ENCODE data around the gene GJB2. TPM values are rescaled to one million over a fixed set of nuclear protein-coding genes. Genes with fewer than 3 reads are reported as not detected.

Gene GJB2
- total RNA-seq, 1 donor from 2014 or later: not detected

GRCh38 chr13:20142023-20142926 is 50.5 kb downstream of the GJB2 start:
- no peak for TF ChIP-seq CTCF (conservative IDR thresholded peaks at IDR 0.05)
- H3K4me1 Mint-ChIP-seq: no peaks in the 10 kb centered on the region
- H3K27ac Mint-ChIP-seq (ENCODE audit: unreplicated experiment): no peak overlapping the region
- peaks cover 13% of the 10 kb centered on the region for H3K27me3 Mint-ChIP-seq (ENCODE audit: low read depth)
- no peak overlapping the region for H3K4me3 Mint-ChIP-seq
- DNase-seq (ENCODE audit: low read depth, low spot score): no peak
- no peaks in the 10 kb centered on the region for H3K9me3 Mint-ChIP-seq
- H3K36me3 Mint-ChIP-seq (ENCODE audit: low read depth): no peaks in the 10 kb centered on the region

GRCh38 chr13:20141238-20142022 is 51.3 kb downstream of the GJB2 start:
- Mint-ChIP-seq H3K4me1 (peaks cover 3% of the 10 kb centered on the region), H3K27ac (ENCODE audit: unreplicated experiment) (no peak overlapping the region), H3K9me3 (no peaks in the 10 kb centered on the region), H3K4me3 (no peak overlapping the region), H3K36me3 (ENCODE audit: low read depth) (no peaks in the 10 kb centered on the region), H3K27me3 (ENCODE audit: low read depth) (peaks cover 19% of the 10 kb centered on the region)
- no peak for TF ChIP-seq CTCF (conservative IDR thresholded peaks at IDR 0.05)
- no peak for DNase-seq (ENCODE audit: low read depth, low spot score)

GRCh38 chr13:20140487-20140886 is 52.3 kb downstream of the GJB2 start:
- Mint-ChIP-seq H3K4me3 (no peak overlapping the region), H3K27me3 (ENCODE audit: low read depth) (peaks cover 21% of the 10 kb centered on the region), H3K36me3 (ENCODE audit: low read depth) (no peaks in the 10 kb centered on the region), H3K27ac (ENCODE audit: unreplicated experiment) (no peak overlapping the region), H3K9me3 (no peaks in the 10 kb centered on the region), H3K4me1 (peaks cover 3% of the 10 kb centered on the region)
- no peak for DNase-seq (ENCODE audit: low read depth, low spot score)
- no peak for TF ChIP-seq CTCF (conservative IDR thresholded peaks at IDR 0.05)

- Mint-ChIP-seq H3K4me3 (no peak overlapping the region), H3K27me3 (ENCODE audit: low read depth) (peaks cover 28% of the 10 kb centered on the region), H3K27ac (ENCODE audit: unreplicated experiment) (no peak overlapping the region), H3K36me3 (ENCODE audit: low read depth) (no peaks in the 10 kb centered on the region), H3K4me1 (peaks cover 3% of the 10 kb centered on the region), H3K9me3 (no peaks in the 10 kb centered on the region)
- no peak for DNase-seq (ENCODE audit: low read depth, low spot score)
- TF ChIP-seq CTCF (conservative IDR thresholded peaks at IDR 0.05): no peak
Measured at GRCh38 chr13:20137875-20138274, 54.9 kb downstream of the GJB2 start.

Other genes starting within 250 kb of the GJB2 start
- gene ZMYM2, start 234.2 kb downstream of the GJB2 start, total RNA-seq: 134 TPM in 2 replicates
- gene GJA3, start 31.9 kb downstream of the GJB2 start, total RNA-seq: not detected in 2 replicates
- gene GJB6, start 39.4 kb upstream of the GJB2 start, total RNA-seq: not detected in 2 replicates

Data from neural crest cell (in vitro differentiated cells).